Fibroblast of lung (primary cell): ENCODE measurements around the gene ZCCHC17. TPM values are rescaled to one million over a fixed set of nuclear protein-coding genes. Genes with fewer than 3 reads are reported as not detected.
"Not testable (repeated sequence)": the region's sequence is repeated elsewhere in the genome, so short reads cannot be mapped to it uniquely, and the experiment has no call there.

Experiments used
- DNase-seq, 2 donors: peaks; one replicate each; pipeline versions ENCODE4 v3.0.0 to v3.0.0-alpha.2; 2010; ENCODE audit warnings: low read depth in 2 of 2
- H2AFZ ChIP-seq: 2 replicates; pipeline ENCODE4 v1.5.1; 2012; ENCODE audit warnings: low read length, control low read depth, inconsistent platforms
- H3K27ac ChIP-seq: 2 replicates; pipeline ENCODE4 v1.5.1; 2011; ENCODE audit warnings: low read length, control low read depth; ENCODE audit not compliant: insufficient read depth
- H3K27me3 ChIP-seq: 2 replicates; pipeline ENCODE4 v1.5.1; 2011; ENCODE audit warnings: mild to moderate bottlenecking, low read length; ENCODE audit not compliant: control insufficient read depth, insufficient read depth
- H3K36me3 ChIP-seq: 2 replicates; pipeline ENCODE4 v1.5.1; 2011; ENCODE audit warnings: low read length; ENCODE audit not compliant: control insufficient read depth, insufficient read depth
- H3K4me1 ChIP-seq: 2 replicates; pipeline ENCODE4 v1.5.1; 2011; ENCODE audit warnings: low read length; ENCODE audit not compliant: control insufficient read depth, insufficient read depth; ENCODE audit errors: extremely low read depth
- H3K4me2 ChIP-seq: 2 replicates; pipeline ENCODE4 v1.5.1; 2011; ENCODE audit warnings: low read length, control low read depth; ENCODE audit not compliant: insufficient read depth; ENCODE audit errors: extremely low read depth
- H3K4me3 ChIP-seq, 4 experiments: fragments of 200-600 bp in 1 of 4; sonication (generic) in 1 of 4; replicated peaks in 1 of 4; 2 replicates each; pipeline ENCODE4 v1.5.1; 2011 to 2016; ENCODE audit warnings: low read length in 4 of 4, low read depth in 3 of 4, mild to moderate bottlenecking in 3 of 4, control low read depth in 2 of 4, inconsistent platforms in 1 of 4, mixed read lengths in 1 of 4; ENCODE audit not compliant: insufficient read depth in 1 of 4; ENCODE audit errors: control extremely low read depth in 1 of 4
- H3K79me2 ChIP-seq: 2 replicates; pipeline ENCODE4 v1.5.1; 2012; ENCODE audit warnings: mild to moderate bottlenecking, low read length, inconsistent platforms; ENCODE audit not compliant: control insufficient read depth, insufficient read depth
- H3K9ac ChIP-seq: 2 replicates; pipeline ENCODE4 v1.5.1; 2011; ENCODE audit warnings: mild to moderate bottlenecking, low read length, control low read depth; ENCODE audit not compliant: insufficient read depth
- H3K9me3 ChIP-seq: 2 replicates; pipeline ENCODE4 v1.5.1; 2012; ENCODE audit warnings: low read depth, low read length; ENCODE audit not compliant: control insufficient read depth, insufficient read depth
- H4K20me1 ChIP-seq: 2 replicates; pipeline ENCODE4 v1.5.1; 2011; ENCODE audit warnings: low read length; ENCODE audit not compliant: control insufficient read depth, insufficient read depth; ENCODE audit errors: extremely low read depth
- EZH2 ChIP-seq: IDR thresholded peaks from 2 replicates; pipeline ENCODE4 v1.5.1; 2012; ENCODE audit warnings: low read length, control low read depth, mild to moderate bottlenecking; ENCODE audit errors: missing control alignments
- polyA plus RNA-seq, 2 donors: library from polyadenylated mRNA; depleted of rRNA in 1 of 2; stranded (reverse) in 1 of 2; unstranded in 1 of 2; fragments of >200 nt; gene quantifications; 2 replicates each; pipeline ENCODE4 v1.2.1, GENCODE V29; 2011 to 2012; ENCODE audit warnings: missing spikeins in 1 of 2
- total RNA-seq: library from RNA; depleted of rRNA; stranded (reverse); fragments of >200 nt; gene quantifications from 2 replicates; pipeline ENCODE4 v1.2.1, GENCODE V29; 2014
- TF ChIP-seq, protein P1 (sequence below), 2 donors: IDR thresholded peaks in 1 of 2; conservative IDR thresholded peaks in 1 of 2; 1 replicate in 1 of 2; 2 replicates in 1 of 2; pipeline ENCODE4 v1.5.1; 2011 to 2012; ENCODE audit warnings: low read length in 2 of 2, control low read depth in 1 of 2, inconsistent platforms in 1 of 2, low read depth in 1 of 2, mild to moderate bottlenecking in 1 of 2

Gene ZCCHC17
- total and polyA plus RNA-seq, 2 donors (not counting 1 experiment from before 2014, with no cell fraction given) = 34.0 to 62.3 TPM

DNA sequence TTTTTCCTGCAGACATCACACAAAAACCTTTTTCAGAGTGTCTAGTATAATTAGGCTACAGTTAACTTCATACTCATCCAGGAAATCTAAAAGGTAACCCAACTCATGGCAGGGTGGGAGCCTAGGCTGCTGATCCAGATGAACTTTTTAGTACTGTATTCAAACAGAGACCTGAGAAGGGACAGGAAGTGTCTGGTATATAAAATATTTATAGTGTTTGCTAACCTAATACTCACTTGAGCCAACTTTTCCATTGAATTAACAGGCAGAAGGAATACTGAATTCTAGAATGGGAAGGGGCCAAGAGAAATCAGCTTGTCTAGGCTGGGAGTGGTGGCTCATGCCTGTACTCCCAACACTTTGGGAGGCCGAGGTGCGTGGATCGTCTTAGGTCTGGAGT lies 34.9 kb upstream of the ZCCHC17 start:
- Histone ChIP-seq H4K20me1 (no peaks in the 10 kb centered on the region), H3K4me3 (no peak overlapping the region), H3K36me3 (peaks cover 5% of the 10 kb centered on the region), H3K9ac (no peak overlapping the region), H3K9me3 (no peaks in the 10 kb centered on the region), H3K4me1 (no peaks in the 10 kb centered on the region), H3K27me3 (no peaks in the 10 kb centered on the region), H3K79me2 (no peaks in the 10 kb centered on the region), H3K27ac (no peak overlapping the region), H2AFZ (no peak overlapping the region), H3K4me2 (no peak overlapping the region)
- DNase-seq = no peak
- TF ChIP-seq, protein P1, sequence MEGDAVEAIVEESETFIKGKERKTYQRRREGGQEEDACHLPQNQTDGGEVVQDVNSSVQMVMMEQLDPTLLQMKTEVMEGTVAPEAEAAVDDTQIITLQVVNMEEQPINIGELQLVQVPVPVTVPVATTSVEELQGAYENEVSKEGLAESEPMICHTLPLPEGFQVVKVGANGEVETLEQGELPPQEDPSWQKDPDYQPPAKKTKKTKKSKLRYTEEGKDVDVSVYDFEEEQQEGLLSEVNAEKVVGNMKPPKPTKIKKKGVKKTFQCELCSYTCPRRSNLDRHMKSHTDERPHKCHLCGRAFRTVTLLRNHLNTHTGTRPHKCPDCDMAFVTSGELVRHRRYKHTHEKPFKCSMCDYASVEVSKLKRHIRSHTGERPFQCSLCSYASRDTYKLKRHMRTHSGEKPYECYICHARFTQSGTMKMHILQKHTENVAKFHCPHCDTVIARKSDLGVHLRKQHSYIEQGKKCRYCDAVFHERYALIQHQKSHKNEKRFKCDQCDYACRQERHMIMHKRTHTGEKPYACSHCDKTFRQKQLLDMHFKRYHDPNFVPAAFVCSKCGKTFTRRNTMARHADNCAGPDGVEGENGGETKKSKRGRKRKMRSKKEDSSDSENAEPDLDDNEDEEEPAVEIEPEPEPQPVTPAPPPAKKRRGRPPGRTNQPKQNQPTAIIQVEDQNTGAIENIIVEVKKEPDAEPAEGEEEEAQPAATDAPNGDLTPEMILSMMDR (conservative IDR thresholded peaks at IDR 0.05 in 1 of 2, IDR thresholded peaks at IDR 0.05 in 1 of 2; ENCODE audit: low read depth in 1 of 2, low read length in 2 of 2) = no peak
- TF ChIP-seq EZH2 = no peak

DNA sequence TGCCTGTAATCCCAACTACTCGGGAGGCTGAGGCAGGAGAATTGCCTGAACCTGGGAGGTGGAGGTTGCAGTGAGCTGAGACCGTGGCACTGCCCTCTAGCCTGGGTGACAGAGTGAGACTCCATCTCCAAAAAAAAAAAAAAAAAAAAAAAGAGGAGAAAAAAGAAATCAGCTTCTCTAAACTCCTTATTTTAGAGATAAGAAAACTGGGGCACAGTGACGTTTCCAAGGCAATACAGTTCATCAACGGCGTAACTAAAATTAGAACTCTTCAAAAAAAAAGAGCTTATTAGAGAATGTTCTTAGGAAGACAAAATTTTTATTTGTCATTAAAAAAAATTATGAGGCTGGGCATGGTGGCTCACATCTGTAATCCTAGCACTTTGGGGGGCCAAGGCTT lies 34.4 kb upstream of the ZCCHC17 start:
- H2AFZ ChIP-seq, H3K79me2 ChIP-seq, H3K27ac ChIP-seq, H3K27me3 ChIP-seq, DNase-seq, H3K36me3 ChIP-seq, H3K4me3 ChIP-seq, H3K4me1 ChIP-seq, H3K9ac ChIP-seq, H3K9me3 ChIP-seq, H4K20me1 ChIP-seq, H3K4me2 ChIP-seq: not testable (repeated sequence)

DNA sequence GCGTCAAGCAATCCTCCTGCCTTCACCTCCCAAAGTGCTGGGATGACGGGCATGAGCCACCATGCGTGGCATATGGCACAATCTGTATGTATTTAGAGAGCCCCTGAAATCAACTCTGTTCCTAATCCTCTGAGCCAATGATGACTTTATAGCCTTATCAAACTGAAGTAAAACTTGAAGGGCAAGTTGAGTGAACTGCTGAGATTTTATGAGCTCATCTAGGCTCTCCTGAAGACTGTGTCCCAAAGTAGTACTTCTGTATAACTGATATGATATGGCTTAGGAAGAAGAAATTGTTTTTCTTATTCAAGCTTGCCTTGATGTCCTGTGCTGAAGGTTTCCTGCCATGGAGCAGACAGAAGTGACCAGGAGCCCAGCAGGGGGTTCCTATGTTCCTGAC lies 33.4 kb upstream of the ZCCHC17 start:
- Histone ChIP-seq H3K36me3 (peaks cover 7% of the 10 kb centered on the region), H3K27me3 (no peaks in the 10 kb centered on the region), H3K4me2 (no peak overlapping the region), H3K9me3 (no peaks in the 10 kb centered on the region), H4K20me1 (no peaks in the 10 kb centered on the region), H3K4me1 (no peaks in the 10 kb centered on the region), H3K4me3 (no peak overlapping the region), H3K27ac (no peak overlapping the region), H3K9ac (no peak overlapping the region), H3K79me2 (no peaks in the 10 kb centered on the region), H2AFZ (no peak overlapping the region)
- no peak for DNase-seq
- TF ChIP-seq EZH2 = no peak
- TF ChIP-seq, protein P1 (conservative IDR thresholded peaks at IDR 0.05 in 1 of 2, IDR thresholded peaks at IDR 0.05 in 1 of 2; ENCODE audit: low read depth in 1 of 2, low read length in 2 of 2) = no peak
